Measurements from ENCODE around the gene STRIT1. TPM values are rescaled to one million over a fixed set of nuclear protein-coding genes. Genes with fewer than 3 reads are reported as not detected.
"Not testable (repeated sequence)": the region's sequence is repeated elsewhere in the genome, so short reads cannot be mapped to it uniquely, and the experiment has no call there.

The STRIT1 gene
- total RNA-seq, 2 donors from 2014 or later = not detected

GRCh38 chr3:155281912-155282311 is 11.6 kb downstream of the STRIT1 start:
- Mint-ChIP-seq H3K27ac (no peak overlapping the region), H3K4me3 (no peak overlapping the region), H3K9me3 (no peaks in the 10 kb centered on the region), H3K27me3 (ENCODE audit: insufficient read depth) (no peaks in the 10 kb centered on the region), H3K36me3 (ENCODE audit: low read depth) (peaks cover 31% of the 10 kb centered on the region), H3K4me1 (no peaks in the 10 kb centered on the region)
- Histone ChIP-seq H3K27ac (ENCODE audit: low read depth, low read length) (no peak overlapping the region), H3K9me3 (ENCODE audit: control insufficient read depth, low read length) (peaks cover 36% of the 10 kb centered on the region), H3K4me3 (ENCODE audit: low read length) (no peak overlapping the region), H3K4me1 (ENCODE audit: control insufficient read depth, insufficient read depth, low read length) (no peaks in the 10 kb centered on the region), H3K9ac (ENCODE audit: extremely low read depth, low read length, poor library complexity, severe bottlenecking) (no peak overlapping the region), H3K36me3 (ENCODE audit: control insufficient read depth, insufficient read depth, low read length) (no peaks in the 10 kb centered on the region), H3K27me3 (ENCODE audit: control insufficient read depth, insufficient read depth, low read length, poor library complexity, severe bottlenecking) (no peaks in the 10 kb centered on the region)
- no peak for DNase-seq
- 80 to 92% methylated on average over 2 of the region's 2 CpGs for WGBS, 2 experiments (ENCODE audit: insufficient coverage in 1 of 2, insufficient read length in 1 of 2)
- no peak for TF ChIP-seq CTCF (conservative IDR thresholded peaks at IDR 0.05)

GRCh38 chr3:155276089-155276488 is 17.4 kb downstream of the STRIT1 start:
- H3K9me3 ChIP-seq (ENCODE audit: control insufficient read depth, low read length) = peaks cover 30% of the 10 kb centered on the region
- H3K4me3 ChIP-seq (ENCODE audit: low read length); H3K9me3 Mint-ChIP-seq; DNase-seq; H3K27ac ChIP-seq (ENCODE audit: low read depth, low read length); H3K27me3 Mint-ChIP-seq (ENCODE audit: insufficient read depth); H3K4me1 ChIP-seq (ENCODE audit: control insufficient read depth, insufficient read depth, low read length); H3K36me3 ChIP-seq (ENCODE audit: control insufficient read depth, insufficient read depth, low read length); H3K27ac Mint-ChIP-seq; H3K4me3 Mint-ChIP-seq; H3K9ac ChIP-seq (ENCODE audit: extremely low read depth, low read length, poor library complexity, severe bottlenecking); H3K27me3 ChIP-seq (ENCODE audit: control insufficient read depth, insufficient read depth, low read length, poor library complexity, severe bottlenecking): not testable (repeated sequence)
- Mint-ChIP-seq H3K4me1 (peaks cover 14% of the 10 kb centered on the region), H3K36me3 (ENCODE audit: low read depth) (peaks cover 22% of the 10 kb centered on the region)
- 86 to 95% methylated on average over 5 to 6 of the region's 6 CpGs for WGBS, 2 experiments (ENCODE audit: insufficient coverage in 1 of 2, insufficient read length in 1 of 2)

- not testable (repeated sequence) for H3K4me3 ChIP-seq (ENCODE audit: low read length); H3K4me3 Mint-ChIP-seq; H3K9me3 Mint-ChIP-seq; H3K36me3 ChIP-seq (ENCODE audit: control insufficient read depth, insufficient read depth, low read length); H3K9ac ChIP-seq (ENCODE audit: extremely low read depth, low read length, poor library complexity, severe bottlenecking); H3K27ac Mint-ChIP-seq; H3K27me3 ChIP-seq (ENCODE audit: control insufficient read depth, insufficient read depth, low read length, poor library complexity, severe bottlenecking); DNase-seq; H3K27ac ChIP-seq (ENCODE audit: low read depth, low read length); H3K4me1 ChIP-seq (ENCODE audit: control insufficient read depth, insufficient read depth, low read length); H3K27me3 Mint-ChIP-seq (ENCODE audit: insufficient read depth)
- WGBS, 2 experiments (ENCODE audit: insufficient coverage in 1 of 2, insufficient read length in 1 of 2) = 86 to 93% methylated on average over 6 of the region's 6 CpGs
- peaks cover 21% of the 10 kb centered on the region for H3K9me3 ChIP-seq (ENCODE audit: control insufficient read depth, low read length)
- peaks cover 17% of the 10 kb centered on the region for H3K36me3 Mint-ChIP-seq (ENCODE audit: low read depth)
- peaks cover 17% of the 10 kb centered on the region for H3K4me1 Mint-ChIP-seq
Measured at GRCh38 chr3:155275159-155275754, 18.2 kb downstream of the STRIT1 start.

GRCh38 chr3:155274435-155274834 is 19.0 kb downstream of the STRIT1 start:
- not testable (repeated sequence) for H3K4me3 ChIP-seq (ENCODE audit: low read length); H3K9me3 Mint-ChIP-seq; H3K27me3 Mint-ChIP-seq (ENCODE audit: insufficient read depth); H3K27me3 ChIP-seq (ENCODE audit: control insufficient read depth, insufficient read depth, low read length, poor library complexity, severe bottlenecking); H3K4me1 ChIP-seq (ENCODE audit: control insufficient read depth, insufficient read depth, low read length); H3K36me3 ChIP-seq (ENCODE audit: control insufficient read depth, insufficient read depth, low read length); H3K9ac ChIP-seq (ENCODE audit: extremely low read depth, low read length, poor library complexity, severe bottlenecking); H3K4me3 Mint-ChIP-seq; H3K27ac ChIP-seq (ENCODE audit: low read depth, low read length)
- WGBS, 2 experiments (ENCODE audit: insufficient coverage in 1 of 2, insufficient read length in 1 of 2) = 81% methylated on average over 4 of the region's 4 CpGs; no CpG with 5 or more reads in 1 of the 2 experiments
- peaks cover 13% of the 10 kb centered on the region for H3K9me3 ChIP-seq (ENCODE audit: control insufficient read depth, low read length)
- peaks cover 11% of the 10 kb centered on the region for H3K36me3 Mint-ChIP-seq (ENCODE audit: low read depth)
- peak; percentile 65 for DNase-seq
- peak overlapping the region; percentile 77 for H3K27ac Mint-ChIP-seq
- H3K4me1 Mint-ChIP-seq = peaks cover 17% of the 10 kb centered on the region

Data from endodermal cell (in vitro differentiated cells).